HG03159 (cell line): Measurements from ENCODE around the gene B3GNT8.
"Not testable (repeated sequence)": the region's sequence is repeated elsewhere in the genome, so short reads cannot be mapped to it uniquely, and the experiment has no call there.

Experiments used
- ATAC-seq: cut with Tn5 transposase; IDR thresholded peaks from one replicate; pipeline ENCODE4 v1.9.1; 2021; ENCODE audit warnings: mild to moderate bottlenecking, moderate library complexity; ENCODE audit not compliant: unreplicated experiment

B3GNT8 gene

DNA sequence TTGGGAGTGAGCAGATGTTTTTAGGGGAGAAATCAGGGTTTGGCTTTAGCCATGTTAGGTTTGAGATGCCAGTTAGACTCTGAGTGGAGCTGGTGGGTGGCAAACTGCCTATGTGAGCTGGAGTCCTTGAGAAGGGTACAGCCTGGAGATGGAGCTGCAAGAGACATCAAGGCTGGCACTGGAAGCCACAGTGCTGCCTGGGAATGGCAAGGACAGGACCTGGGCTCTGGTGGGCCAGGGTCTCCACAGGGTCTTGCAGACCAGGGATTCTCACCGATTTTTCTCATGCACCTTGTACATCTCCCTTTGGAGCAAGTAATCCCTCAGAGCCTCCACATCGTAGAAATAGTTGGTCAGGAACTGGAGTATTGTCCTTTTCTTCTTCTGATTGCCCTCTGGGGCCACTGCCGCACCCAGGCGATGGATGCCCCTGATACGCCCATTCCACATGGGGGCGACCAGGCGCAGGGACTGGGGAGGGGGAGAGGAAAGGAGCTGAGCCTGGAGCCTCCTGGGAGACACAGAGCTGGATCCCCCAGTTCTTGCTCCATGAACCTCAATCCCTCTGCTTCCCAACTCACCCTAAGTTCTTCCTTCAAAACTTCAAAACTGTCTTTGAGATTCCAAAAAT, 10.9 kb upstream of the B3GNT8 start:
- ATAC-seq: no peak

DNA sequence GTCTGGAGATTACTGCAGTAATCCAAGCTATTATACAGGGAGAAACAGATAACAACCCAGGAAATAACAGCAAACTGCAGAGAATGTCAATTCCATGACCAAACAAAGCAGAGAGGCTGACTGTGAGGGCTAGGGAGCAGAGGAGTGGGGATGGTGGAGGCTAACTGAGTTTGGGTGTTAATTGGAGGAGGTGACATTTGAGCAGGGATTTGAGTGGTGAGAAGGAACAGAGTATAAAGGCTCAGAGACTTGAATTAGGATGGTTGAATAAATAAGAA, 9.4 kb upstream of the B3GNT8 start:
- no peak for ATAC-seq

DNA sequence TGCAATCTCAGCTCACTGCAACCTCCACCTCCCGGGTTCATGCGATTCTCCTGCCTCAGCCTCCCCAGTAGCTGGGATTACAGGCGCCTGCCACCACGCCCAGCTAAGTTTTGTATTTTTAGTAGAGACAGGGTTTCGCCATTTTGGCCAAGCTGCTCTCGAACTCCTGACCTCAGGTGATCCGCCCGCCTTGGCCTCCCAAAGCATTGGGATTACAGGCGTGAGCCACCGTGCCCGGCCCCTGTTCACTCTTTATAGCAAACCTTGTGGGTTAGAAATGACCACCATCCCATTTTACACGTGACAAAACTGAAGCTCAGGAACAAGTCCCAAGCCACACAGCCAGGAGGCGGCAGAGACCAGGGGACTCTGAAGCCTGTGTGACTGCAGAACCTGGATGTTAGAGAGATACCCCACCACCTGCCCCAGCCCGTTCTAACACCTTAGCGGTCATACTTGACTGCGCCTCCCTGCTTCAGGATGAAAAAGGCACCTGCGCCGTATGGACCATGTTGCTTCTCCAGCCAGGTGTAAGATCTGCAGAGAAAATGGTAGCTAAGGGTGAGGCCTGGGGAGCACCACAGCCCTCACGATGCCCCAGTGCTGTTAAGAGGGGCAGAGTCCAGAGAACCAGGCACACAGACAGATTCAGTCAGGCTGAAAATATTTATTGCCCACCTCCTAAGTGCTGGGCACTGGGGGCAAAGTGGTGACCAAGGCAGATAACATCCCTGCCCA, 8.9 kb upstream of the B3GNT8 start:
- ATAC-seq: no peak

DNA sequence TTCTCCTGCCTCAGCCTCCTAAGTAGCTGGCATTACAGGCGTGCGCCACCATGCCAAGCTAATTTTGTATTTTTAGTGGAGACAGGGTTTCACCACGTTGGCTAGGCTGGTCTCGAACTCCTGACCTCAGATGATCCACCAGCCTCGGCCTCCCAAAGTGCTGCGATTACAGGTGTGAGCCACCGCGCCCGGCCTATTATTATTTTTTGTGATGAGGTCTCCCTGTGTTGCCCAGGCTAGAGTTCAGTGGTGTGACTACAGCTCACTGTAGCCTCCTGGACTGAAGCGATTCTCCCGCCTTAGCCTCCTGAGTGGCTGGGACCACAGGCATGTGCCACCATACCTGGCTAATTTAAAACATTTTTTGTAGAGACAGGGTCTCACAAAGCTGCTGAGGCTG, 8.2 kb upstream of the B3GNT8 start:
- ATAC-seq: not testable (repeated sequence)

DNA sequence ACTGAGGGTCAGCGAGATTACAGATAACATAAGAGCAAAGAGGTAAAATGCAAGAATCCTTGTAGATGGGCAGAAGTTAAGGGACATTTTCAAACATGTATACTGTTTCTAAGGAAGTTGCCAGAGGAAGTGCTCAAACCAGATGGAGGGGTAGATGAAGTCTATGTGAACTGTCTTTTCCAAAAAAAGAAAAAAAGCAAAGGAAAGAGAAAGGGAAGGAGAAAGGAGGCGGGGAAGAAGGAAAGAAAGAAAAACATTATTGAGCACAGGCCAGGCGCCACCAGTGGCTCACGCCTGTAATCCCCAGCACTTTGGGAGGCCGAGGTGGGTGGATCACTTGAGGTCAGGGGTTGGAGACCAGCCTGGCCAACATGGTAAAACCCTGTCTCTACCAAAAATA, 7.3 kb upstream of the B3GNT8 start:
- ATAC-seq: no peak

DNA sequence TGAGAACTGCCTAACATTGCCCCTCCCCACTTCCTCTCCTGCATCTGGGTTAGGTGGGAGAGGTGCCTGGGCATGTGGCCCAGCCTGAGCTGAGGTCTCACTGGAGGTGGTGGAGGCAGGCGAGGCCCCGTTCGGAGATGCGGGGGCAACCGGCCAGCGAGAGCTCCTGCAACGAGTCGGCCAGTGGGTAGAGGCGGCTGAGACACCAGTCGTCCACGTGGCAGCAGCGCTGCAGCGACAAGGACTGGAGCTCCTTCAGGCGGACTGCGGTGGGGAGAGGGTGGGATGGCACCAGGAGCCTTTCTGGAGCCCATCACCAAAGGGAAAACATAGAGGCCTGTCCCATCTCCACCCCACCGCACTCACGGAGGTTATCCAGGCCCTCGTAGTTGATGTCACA, 6.0 kb upstream of the B3GNT8 start:
- ATAC-seq: no peak

DNA sequence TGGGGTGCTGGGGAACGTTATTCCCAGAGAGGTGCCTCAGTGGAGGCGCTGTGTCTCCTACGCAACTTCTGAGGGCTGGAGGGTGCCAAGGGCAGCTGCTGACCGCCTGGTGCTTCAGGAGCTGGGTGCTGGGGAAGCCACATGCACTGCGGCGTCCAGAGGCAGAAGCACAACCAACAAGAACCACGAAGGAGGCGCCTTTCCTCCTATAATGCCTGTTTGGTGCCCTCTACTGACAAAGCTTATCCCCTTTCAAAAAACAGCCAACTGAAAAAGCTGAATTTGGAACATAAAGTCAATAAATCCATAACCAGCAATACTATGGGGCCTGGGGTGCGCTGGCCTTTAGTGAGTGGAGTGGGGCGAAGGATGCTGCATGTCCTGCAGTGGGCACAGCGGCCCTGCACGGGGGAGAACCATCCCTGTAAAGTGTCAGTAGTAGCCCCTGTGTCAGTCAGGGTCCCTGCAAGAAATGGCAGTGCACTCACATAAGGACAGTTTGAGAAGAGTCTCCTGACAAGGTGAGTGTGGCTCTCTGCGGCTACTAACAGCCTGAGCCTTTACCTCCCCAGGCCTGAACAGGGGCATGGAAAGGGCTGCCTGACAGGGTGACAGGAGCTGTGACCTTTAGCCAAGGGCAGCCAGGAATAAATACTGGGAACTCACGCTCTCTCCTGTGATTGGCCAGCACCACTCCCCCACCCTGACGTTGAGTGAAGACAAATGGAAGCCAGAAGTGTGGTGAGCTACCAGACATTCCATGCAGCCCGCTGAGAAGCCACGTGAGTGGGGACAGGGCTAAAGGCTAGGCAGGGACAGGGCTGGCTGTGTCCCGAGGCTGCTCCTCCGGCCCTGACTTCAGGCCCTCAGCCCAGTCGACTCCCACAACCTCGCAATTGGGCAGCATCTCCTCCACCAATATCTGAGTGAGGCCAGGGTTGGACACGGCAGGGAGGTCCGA, 4.5 kb upstream of the B3GNT8 start:
- no peak for ATAC-seq

DNA sequence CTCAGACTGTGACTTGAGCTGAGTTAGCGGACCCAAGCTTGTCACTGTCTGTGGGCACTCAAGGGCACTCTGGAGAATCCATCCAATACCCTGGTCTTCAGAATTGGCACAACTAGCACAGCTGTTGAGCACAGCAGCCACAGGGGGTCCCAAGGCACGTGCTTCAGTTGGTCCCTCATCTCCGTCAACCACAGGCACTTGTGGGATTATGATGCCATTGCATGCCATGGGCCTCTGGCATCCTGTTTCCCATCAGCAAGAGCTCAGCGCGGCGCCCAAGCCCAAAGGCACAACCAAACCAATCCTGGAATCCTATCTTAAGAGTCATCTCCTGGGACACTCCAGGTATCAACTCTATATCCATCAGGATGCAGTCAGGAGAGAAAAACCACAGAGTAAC, 3.7 kb upstream of the B3GNT8 start:
- no peak for ATAC-seq

DNA sequence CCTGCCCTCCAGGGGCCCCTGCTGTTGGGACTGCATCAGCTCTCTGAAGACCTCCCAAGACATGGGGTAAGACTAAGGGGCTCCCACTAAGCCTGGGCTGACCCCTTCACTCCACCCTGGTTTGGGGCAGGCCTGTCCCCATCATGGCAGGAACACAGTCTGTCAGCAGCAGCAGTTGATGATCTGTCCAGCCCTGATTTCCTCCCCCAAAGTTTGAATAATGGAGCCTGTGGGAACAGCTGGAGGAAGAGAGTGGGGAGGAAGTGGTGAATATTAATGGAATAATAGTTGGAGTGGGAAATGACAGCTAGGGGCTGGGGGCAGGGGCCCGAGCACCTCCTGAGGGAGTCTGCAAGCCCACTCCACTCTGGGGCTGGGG, 1.3 kb upstream of the B3GNT8 start:
- ATAC-seq: no peak

DNA sequence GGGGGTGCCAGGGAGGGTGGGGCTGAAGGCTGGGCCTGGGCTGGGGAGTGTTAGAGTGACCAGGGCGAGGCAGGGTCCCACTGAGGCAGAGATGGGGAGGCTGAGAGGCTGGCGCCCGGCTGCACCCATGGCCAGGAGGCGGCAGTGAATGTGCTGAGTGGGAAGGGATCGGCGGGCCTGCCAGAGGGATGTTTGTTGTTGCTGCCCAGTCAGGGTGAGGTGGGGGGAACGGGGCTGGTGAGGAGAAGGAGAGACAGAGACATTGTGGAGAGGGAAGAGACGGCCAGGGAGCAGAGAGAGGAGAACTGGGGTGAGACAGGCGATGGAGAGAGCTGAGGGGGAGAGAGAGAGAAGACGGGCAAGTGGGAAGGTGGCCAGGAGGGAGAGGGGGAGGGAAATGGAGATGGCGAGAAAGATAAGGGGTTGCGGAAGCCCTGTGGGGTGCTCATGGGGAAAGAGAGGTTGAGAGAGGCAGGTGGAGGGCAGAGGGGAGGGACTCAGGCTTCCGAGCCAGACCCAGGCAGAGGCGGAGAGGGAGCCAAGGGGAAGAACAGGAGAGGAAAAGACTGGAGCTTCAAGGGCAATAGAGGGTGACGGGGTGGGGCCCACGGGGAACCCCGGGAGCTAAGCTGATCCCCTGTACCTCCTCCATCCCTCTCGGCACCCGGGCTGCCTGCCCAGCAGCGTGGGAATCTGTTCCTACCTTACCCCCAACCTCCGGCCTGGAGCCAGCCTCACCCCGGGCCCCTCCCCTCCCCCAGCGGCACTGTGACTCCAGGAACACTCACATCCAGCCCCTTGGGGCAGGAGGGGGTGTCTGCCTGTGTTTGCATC, 690 bp upstream of the B3GNT8 start:
- no peak for ATAC-seq

DNA sequence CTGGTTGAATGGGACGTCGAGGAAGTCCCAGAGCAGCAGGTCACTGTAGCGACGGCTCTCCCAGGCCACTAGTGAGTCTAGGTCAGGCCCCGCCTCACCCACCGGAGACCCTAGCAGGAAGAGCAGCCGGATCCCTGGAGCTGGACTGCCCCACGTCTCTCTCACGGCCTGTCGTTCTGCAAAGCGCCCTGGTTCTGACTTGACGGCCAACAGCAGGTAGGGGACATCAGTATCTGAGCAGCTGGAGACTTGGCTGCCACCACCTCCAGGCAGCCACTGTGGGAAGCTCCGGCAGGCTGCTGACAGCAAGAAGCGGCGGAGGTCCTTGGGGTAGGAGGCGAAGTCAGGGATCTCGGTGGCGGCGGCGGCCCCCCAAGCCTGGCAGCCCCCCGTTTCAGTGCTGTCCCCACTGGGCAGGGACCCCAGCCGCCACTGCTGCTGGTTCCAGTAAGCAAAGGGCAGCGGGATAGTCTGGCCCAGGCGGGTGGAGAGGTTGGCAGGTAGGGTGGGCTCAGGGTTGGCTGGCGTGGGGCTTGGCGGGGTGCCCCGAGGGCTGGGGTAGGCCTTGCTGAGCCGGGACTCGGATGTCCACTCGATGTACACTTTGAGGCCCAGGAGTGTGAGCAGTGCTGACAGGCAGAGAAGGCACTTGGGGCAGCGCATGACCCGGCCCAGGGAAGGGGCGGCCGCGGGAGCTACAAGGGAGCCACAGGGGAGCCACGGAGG, 895 bp downstream of the B3GNT8 start:
- ATAC-seq: no peak

DNA sequence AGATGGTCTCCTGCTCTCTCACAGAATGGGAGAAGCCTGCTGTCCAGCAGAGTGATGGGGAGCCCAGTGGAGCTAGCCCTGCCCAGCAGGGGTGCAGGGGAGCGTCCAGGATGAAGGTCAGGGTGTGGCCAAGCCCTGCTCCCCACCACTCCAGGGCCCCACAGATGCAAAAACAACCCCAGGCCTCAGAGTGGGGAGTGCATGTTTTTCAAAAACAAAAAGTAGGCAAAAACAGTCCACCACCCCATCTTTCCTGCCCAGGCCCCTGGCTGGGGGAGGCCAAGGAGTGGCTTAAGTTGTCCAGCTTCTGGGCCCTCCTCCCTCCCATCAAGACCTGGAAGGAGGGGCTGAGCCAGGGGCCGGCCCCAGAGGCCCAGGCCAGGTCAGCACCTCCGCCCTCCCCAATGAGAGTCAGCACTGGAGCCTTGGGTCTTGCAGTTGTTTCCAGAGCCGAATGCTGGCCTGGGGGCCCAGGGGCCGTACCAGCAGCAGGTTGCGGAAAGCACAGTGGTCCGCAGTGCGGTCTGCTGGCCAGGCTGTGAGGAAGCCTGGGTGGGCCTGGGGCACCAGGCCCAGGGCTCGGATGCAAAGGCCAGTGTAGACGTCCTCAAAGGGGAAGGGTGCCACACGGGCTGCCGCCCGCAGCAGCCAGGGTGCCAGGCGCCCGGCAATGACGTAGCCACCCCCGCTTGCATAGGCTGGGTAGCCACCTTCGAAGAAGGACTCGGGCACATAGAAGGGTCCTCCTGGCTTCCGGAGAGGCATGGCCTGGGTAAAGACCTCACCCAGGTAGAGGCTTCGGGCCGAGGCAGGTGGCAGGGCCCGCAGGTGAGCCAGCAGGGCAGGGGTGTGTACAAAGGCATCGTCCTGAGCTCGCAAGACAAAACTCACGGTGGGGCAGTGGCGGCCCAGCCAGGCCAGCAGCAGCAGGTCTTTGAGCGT, 1.7 kb downstream of the B3GNT8 start:
- no peak for ATAC-seq

DNA sequence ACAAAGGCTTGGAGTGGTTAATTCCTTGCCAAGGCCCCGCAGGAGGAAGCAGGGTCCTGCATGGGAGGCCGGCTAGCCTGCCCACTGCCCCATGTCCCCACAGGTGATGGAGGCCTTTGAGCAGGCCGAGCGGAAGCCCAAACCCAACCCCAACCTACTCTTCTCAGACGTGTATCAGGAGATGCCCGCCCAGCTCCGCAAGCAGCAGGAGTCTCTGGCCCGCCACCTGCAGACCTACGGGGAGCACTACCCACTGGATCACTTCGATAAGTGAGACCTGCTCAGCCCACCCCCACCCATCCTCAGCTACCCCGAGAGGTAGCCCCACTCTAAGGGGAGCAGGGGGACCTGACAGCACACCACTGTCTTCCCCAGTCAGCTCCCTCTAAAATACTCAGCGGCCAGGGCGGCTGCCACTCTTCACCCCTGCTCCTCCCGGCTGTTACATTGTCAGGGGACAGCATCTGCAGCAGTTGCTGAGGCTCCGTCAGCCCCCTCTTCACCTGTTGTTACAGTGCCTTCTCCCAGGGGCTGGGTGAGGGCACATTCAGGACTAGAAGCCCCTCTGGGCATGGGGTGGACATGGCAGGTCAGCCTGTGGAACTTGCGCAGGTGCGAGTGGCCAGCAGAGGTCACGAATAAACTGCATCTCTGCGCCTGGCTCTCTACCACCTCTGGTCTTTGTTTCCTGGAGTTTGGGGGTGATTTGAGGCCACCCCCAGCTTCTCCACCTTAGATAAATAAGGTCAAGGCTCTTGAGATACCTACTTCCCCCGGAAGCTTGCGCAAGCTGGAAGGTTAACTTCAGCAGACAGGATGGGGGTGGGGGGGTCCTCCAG, 2.6 kb downstream of the B3GNT8 start:
- ATAC-seq: no peak

DNA sequence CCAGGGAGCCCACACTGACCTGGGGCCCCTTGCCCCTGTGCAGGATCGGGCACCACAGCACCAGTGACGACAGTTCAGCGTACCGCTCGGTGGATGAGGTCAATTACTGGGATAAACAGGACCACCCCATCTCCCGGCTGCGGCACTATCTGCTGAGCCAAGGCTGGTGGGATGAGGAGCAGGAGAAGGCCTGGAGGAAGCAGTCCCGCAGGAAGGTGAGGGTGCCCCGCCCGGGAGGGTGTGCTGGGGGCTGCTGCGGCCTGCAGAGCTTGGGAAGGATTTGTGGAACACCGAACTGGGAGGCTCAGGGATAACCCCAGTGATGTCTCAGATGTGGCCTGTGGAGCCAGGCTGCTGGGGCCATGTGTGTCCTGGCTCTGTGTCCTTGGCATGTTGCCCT, 4.2 kb downstream of the B3GNT8 start:
- no peak for ATAC-seq

DNA sequence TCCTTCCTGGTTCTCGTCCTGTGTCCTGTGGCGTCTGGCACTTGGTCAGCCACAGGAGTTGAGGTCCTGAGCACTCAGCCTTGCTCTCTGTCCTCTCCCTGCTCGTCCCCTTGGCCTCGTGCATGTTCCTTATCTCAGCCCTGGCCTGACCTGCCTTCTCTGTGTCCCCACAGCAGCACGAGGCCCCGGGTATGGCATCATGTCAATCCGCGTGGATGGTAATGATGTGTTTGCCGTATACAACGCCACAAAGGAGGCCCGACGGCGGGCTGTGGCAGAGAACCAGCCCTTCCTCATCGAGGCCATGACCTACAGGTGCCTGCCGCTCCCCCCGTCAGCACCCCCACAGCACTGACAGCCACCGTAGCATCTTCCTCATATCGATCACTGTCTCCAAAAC, 4.7 kb downstream of the B3GNT8 start:
- no peak for ATAC-seq

DNA sequence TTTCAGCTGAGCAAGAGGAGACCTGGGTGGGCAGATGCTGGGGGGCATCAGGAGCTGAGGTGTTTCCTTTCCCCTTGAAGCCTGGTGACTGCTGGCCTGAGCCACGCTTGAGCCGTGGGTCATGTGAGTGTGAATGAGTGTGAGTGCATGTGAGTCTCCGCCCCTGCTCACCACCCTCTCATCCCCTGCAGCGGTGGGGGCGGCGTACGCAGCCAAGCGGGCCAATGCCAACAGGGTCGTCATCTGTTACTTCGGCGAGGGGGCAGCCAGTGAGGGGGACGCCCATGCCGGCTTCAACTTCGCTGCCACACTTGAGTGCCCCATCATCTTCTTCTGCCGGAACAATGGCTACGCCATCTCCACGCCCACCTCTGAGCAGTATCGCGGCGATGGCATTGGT, 5.2 kb downstream of the B3GNT8 start:
- no peak for ATAC-seq

DNA sequence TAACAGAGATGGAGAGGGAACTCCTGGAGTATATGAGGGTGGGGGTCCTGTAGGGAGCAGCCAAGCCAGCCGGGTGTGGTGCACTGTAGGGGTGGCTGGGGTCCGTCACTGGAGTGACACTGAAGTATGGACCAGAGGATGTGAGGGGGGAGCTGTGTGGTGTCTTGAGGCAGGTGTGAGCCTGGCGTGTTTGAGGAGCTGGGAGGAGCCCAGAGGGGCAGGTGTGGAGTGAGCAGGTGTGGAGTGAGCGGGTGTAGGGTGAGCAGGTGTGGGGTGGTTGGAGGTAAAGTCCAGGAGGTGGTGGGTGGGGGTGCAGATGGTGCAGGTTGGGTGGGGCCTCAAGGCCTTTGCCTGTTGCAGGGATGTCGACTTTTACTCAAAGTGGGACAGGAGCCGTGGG, 5.9 kb downstream of the B3GNT8 start:
- ATAC-seq: no peak

DNA sequence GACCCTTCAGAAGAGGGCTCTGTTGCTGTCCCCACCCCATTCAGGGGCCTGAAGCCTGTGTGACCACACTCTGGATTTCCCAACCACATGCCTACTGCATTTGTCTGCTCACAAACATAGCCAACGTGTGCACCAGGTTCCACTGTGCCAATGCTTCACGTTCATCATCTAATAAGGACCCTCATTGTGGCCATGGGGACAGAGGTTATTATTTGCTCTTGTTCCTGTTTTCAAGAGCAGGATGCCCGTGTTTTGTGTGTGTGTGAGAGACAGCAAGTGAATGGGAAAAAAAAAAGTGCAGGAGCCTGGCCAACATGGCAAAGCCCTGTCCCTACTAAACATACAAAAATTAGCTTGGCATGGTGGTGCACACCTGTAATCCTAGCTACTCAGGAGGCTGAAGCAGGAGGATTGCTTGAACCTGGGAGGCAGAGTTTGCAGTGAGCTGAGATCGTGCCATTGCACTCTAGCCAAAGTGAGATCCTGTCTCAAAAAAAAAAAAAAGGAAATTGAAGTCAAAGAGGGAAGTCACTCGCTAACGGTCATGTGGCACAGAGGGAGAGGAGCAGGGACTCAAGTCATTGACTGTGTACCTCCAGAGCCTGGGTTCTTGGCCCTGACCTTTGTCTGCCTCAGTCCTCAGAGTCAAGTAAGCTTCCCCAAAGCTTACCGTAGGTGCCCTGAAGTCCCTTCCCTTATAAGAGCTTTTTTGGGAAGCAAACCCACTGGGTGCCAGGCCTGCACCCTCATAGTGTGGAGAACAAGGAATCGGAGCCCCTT, 6.9 kb downstream of the B3GNT8 start:
- no peak for ATAC-seq
